Thyroid gland (tissue), 4 donors: ENCODE results near the gene MTFR2.

Experiments used
- CTCF ChIP-seq, 6 experiments: fragments of 200-600 bp in 3 of 6; fragments of 450-650 bp in 3 of 6; sonication (generic) in 3 of 6; IDR thresholded peaks; one replicate each; pipeline ENCODE4 v1.5.1; 2016 to 2019; ENCODE audit warnings: antibody characterized with exemption in 6 of 6, mild to moderate bottlenecking in 2 of 6, inconsistent platforms in 1 of 6, moderate library complexity in 1 of 6
- POLR2A ChIP-seq, 2 donors: fragments of 450-650 bp; IDR thresholded peaks; one replicate each; pipeline ENCODE4 v1.6.1; 2017; ENCODE audit warnings: antibody characterized with exemption in 2 of 2, mild to moderate bottlenecking in 2 of 2, moderate library complexity in 1 of 2

GRCh38 chr6:136228814-136229213 is 21.3 kb downstream of the MTFR2 start:
- no peak for TF ChIP-seq CTCF (IDR thresholded peaks at IDR 0.05)
- TF ChIP-seq POLR2A (IDR thresholded peaks at IDR 0.05) = no peak
